Muscle layer of duodenum (tissue), 2 donors: ENCODE results near the gene EPS8L3.
"Not testable (repeated sequence)": the region's sequence is repeated elsewhere in the genome, so short reads cannot be mapped to it uniquely, and the experiment has no call there.

Source experiments
- H3K27ac ChIP-seq: one replicate; pipeline ENCODE4 v1.7.0; 2013; ENCODE audit warnings: mild to moderate bottlenecking, low read length
- H3K27me3 ChIP-seq: one replicate; pipeline ENCODE4 v1.7.0; 2013; ENCODE audit warnings: low read depth, mild to moderate bottlenecking, control low read depth, low read length
- H3K36me3 ChIP-seq, 2 donors: one replicate each; pipeline ENCODE4 v1.7.0; 2013; ENCODE audit warnings: low read length in 2 of 2, control low read depth in 1 of 2, mild to moderate bottlenecking in 1 of 2; ENCODE audit not compliant: insufficient read depth in 2 of 2, control insufficient read depth in 1 of 2
- H3K4me1 ChIP-seq, 2 donors: one replicate each; pipeline ENCODE4 v1.7.0; 2013; ENCODE audit warnings: low read length in 2 of 2, mild to moderate bottlenecking in 2 of 2, control low read depth in 1 of 2, moderate library complexity in 1 of 2; ENCODE audit not compliant: insufficient read depth in 2 of 2, control insufficient read depth in 1 of 2
- H3K4me3 ChIP-seq, 2 donors: one replicate each; pipeline ENCODE4 v1.7.0; 2013; ENCODE audit warnings: low read length in 2 of 2, low read depth in 1 of 2, mild to moderate bottlenecking in 1 of 2
- H3K9me3 ChIP-seq, 2 donors: one replicate each; pipeline ENCODE4 v1.7.0; 2013; ENCODE audit warnings: low read length in 2 of 2, control low read depth in 1 of 2, mild to moderate bottlenecking in 1 of 2; ENCODE audit not compliant: control insufficient read depth in 1 of 2
- donor health status: healthy.

The EPS8L3 gene

GRCh38 chr1:109802136-109802900, 38.6 kb upstream of the EPS8L3 start:
- no peaks in the 10 kb centered on the region for H3K9me3 ChIP-seq
- no peaks in the 10 kb centered on the region for H3K36me3 ChIP-seq
- peak overlapping the region; percentile 67 for H3K27ac ChIP-seq
- H3K4me3 ChIP-seq, result no peak overlapping the region
- H3K27me3 ChIP-seq, result no peaks in the 10 kb centered on the region
- peaks cover 5 to 22% of the 10 kb centered on the region in 2 donors for H3K4me1 ChIP-seq

- Histone ChIP-seq H3K4me1 (peaks cover 10 to 22% of the 10 kb centered on the region in 2 donors), H3K27ac (no peak overlapping the region), H3K27me3 (no peaks in the 10 kb centered on the region), H3K9me3 (no peaks in the 10 kb centered on the region), H3K4me3 (no peak overlapping the region), H3K36me3 (no peaks in the 10 kb centered on the region)
These were observed 38.0 kb upstream of the EPS8L3 start for GRCh38 chr1:109801791-109802135.

GRCh38 chr1:109800291-109800690, 36.6 kb upstream of the EPS8L3 start:
- Histone ChIP-seq H3K9me3 (no peaks in the 10 kb centered on the region), H3K27ac (no peak overlapping the region), H3K36me3 (no peaks in the 10 kb centered on the region), H3K27me3 (no peaks in the 10 kb centered on the region), H3K4me3 (no peak overlapping the region), H3K4me1 (peaks cover 13 to 22% of the 10 kb centered on the region in 2 donors)

DNA sequence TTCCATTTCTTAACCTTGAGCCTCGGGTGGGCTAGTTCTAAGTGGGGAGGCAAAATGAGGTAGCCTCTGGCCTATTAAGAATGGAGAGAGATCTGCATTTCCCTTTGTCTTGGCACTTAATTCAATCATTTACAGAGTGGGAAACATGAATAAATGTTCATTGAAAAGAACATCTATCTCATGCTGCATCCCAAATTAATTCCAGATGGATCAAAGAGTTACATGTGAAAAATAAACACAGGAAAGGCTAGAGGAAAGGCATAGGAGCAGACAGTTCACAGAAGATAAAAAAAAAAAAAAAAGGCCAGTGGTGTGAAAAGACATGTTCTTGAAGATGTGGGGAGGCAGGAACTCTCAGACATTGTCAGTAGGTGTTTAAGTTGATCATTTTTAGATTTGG, 35.7 kb upstream of the EPS8L3 start:
- Histone ChIP-seq H3K36me3 (no peaks in the 10 kb centered on the region), H3K4me3 (no peak overlapping the region), H3K9me3 (no peaks in the 10 kb centered on the region), H3K4me1 (peaks cover 19 to 23% of the 10 kb centered on the region in 2 donors), H3K27me3 (no peaks in the 10 kb centered on the region), H3K27ac (no peak overlapping the region)

DNA sequence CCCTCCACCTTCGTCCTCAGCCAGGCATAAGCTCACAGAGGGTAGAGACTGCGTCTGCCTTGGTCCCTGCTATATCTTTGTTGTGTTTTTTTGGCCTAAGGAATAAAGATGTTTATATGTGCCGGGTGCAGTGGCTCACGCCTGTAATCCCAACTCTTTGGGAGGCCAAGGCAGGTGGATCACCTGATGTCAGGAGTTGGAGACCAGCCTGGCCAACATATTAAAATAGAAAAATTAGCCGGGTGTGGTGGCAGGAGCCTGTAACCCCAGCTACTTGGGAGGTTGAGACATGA, 33.5 kb upstream of the EPS8L3 start:
- peaks cover 27 to 41% of the 10 kb centered on the region in 2 donors for H3K4me1 ChIP-seq
- not testable (repeated sequence) for H3K36me3 ChIP-seq, H3K9me3 ChIP-seq, H3K27me3 ChIP-seq, H3K4me3 ChIP-seq
- peak overlapping the region; percentile 7 for H3K27ac ChIP-seq

- H3K27me3 ChIP-seq, result no peaks in the 10 kb centered on the region
- no peak overlapping the region for H3K4me3 ChIP-seq
- H3K4me1 ChIP-seq, result peaks cover 29 to 47% of the 10 kb centered on the region in 2 donors
- peak overlapping the region; percentile 7 for H3K27ac ChIP-seq
- H3K9me3 ChIP-seq, result no peaks in the 10 kb centered on the region
- no peaks in the 10 kb centered on the region for H3K36me3 ChIP-seq
These were observed 33.0 kb upstream of the EPS8L3 start for GRCh38 chr1:109796484-109797302.

DNA sequence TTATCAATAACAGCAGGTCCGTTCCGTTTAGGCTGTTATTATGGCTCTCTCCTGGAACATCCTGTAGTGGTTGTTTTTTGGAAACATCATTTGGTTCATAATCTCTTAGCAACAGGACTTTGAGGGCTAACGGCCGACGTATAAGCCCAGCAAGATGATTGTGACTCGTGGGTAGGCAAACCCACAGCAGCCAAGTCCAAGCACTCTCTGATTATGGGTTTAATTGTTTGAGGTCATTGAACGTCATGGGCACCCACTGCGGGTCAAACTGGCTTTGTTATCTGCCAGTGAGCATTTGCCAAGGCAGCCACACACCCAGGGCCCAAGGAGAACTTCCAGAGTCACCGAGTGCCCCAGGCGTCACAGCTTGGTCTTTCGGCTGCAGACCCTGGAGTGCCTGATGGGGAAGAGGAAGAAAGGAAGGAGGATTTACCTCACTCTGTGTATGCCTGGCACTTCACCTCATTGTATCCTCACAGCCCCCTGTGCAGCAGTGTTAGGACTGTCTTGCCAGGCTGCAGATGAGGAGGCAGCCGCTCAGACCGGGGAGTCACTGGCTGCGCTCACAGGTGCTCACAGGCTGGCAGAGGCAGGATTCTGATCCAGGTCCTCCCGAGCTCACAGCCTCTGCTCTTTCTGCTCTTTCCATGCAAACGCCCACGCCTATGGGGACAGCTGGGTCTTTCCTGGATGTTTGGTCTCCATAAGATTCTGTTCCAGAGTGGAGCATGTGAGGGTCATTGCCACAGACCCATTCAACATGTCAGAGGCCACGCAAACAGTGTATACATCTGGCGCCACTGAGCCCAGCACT, 30.8 kb upstream of the EPS8L3 start:
- no peaks in the 10 kb centered on the region for H3K9me3 ChIP-seq
- H3K36me3 ChIP-seq, result no peaks in the 10 kb centered on the region
- peak overlapping the region; percentile 56 for H3K27ac ChIP-seq
- peaks cover 33 to 56% of the 10 kb centered on the region in 2 donors for H3K4me1 ChIP-seq
- no peak overlapping the region for H3K4me3 ChIP-seq
- H3K27me3 ChIP-seq, result no peaks in the 10 kb centered on the region

DNA sequence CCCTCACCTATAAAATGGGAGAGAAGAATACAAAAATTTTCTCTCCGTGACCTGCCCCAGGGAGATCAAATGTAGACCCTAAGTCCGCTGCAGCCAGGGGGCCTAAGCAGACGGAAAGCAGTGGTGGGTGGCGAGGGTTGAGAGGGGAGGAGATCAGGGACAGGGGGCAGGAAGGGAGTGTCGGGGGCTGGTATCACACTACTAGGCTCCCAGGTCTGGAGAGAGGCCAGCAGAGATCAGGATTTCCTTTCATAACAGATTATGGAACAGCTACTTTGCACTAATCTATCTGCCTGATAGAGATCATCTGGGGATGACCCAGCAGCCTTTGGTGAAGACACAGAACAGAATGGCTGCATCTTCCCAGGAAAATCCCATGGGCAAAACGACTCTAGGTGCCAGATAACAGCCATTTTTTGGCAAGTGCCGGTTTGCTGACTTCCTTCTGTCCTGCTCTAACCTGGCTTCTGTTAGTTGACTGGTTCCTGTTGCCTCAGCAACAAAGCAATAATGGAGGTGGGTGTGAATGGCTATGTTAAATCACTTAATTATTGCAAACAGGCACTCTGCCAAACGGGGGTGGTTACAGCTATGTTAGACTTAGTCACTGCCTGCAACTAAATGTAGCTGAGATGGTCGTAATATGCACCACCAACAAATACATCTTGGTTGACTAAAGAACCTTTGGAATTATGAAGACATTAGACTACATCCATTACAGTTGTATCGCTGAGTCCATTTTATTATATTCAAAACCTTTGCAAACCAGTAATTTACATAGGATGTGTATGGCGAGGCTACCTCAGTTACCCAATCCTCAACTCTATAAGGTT, 30.0 kb upstream of the EPS8L3 start:
- peak overlapping the region; percentile 71 for H3K27ac ChIP-seq
- peaks cover 33 to 56% of the 10 kb centered on the region in 2 donors for H3K4me1 ChIP-seq

GRCh38 chr1:109793089-109793485, 29.4 kb upstream of the EPS8L3 start:
- Histone ChIP-seq H3K36me3 (no peaks in the 10 kb centered on the region), H3K4me1 (peaks cover 33 to 56% of the 10 kb centered on the region in 2 donors), H3K9me3 (no peaks in the 10 kb centered on the region), H3K27me3 (no peaks in the 10 kb centered on the region), H3K27ac (peak overlapping the region; percentile 71), H3K4me3 (no peak overlapping the region)

More for the DNA sequence above, 30.0 kb upstream of the EPS8L3 start:
- H3K4me3 ChIP-seq, result peak overlapping the region in 1 of 2 donors; percentile 14
- H3K9me3 ChIP-seq, result no peaks in the 10 kb centered on the region
- no peaks in the 10 kb centered on the region for H3K27me3 ChIP-seq
- no peaks in the 10 kb centered on the region for H3K36me3 ChIP-seq

GRCh38 chr1:109792056-109792831, 28.5 kb upstream of the EPS8L3 start:
- Histone ChIP-seq H3K27ac (no peak overlapping the region), H3K4me1 (peaks cover 33 to 50% of the 10 kb centered on the region in 2 donors), H3K36me3 (no peaks in the 10 kb centered on the region), H3K9me3 (no peaks in the 10 kb centered on the region), H3K27me3 (no peaks in the 10 kb centered on the region), H3K4me3 (no peak overlapping the region)
